Choroid plexus epithelial cell (primary cell): Measurements from ENCODE around the gene CGB5.
"Not testable (repeated sequence)": the region's sequence is repeated elsewhere in the genome, so short reads cannot be mapped to it uniquely, and the experiment has no call there.

Source experiments
- DNase-seq: peaks from one replicate; pipeline ENCODE4 v3.0.0-alpha.2; 2010; ENCODE audit warnings: low read depth
- H3K4me3 ChIP-seq: 2 replicates; pipeline ENCODE4 v1.5.1; 2011; ENCODE audit warnings: low read depth, mild to moderate bottlenecking, control low read depth, low read length, moderate library complexity
- CTCF ChIP-seq: conservative IDR thresholded peaks from 2 replicates; pipeline ENCODE4 v1.5.1; 2011; ENCODE audit warnings: low read depth, mild to moderate bottlenecking, control low read depth, inconsistent platforms, low read length, moderate library complexity

Gene CGB5

DNA sequence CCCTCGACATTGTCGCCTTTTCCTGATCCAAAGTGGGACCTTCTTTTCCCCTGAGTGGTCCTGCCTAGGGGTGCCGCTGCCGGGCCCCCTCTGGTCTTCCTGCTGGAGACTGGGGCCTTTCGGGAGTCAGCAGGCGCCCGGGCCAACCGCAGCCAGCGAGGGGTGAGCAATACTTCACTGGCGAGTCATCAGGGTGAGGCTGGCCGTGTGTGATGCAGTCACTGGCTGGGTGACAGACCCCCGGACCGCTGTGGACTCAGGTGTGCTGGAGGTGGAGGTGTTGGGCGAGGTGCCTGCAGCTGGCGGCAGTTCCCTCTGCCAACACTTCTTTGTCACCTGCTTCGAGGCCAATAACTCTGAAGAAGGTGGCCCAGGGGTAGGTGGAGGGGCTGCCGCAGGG, 1.5 kb upstream of the CGB5 start:
- H3K4me3 ChIP-seq, result no peak overlapping the region
- DNase-seq, result peak; percentile 28
- TF ChIP-seq CTCF, result no peak

GRCh38 chr19:49042666-49043065, 982 bp upstream of the CGB5 start:
- not testable (repeated sequence) for H3K4me3 ChIP-seq, DNase-seq

- not testable (repeated sequence) for H3K4me3 ChIP-seq, DNase-seq
Measured at GRCh38 chr19:49049011-49049410, 5.4 kb downstream of the CGB5 start, which contains the start of gene CGB8. Gene CGB8, minus strand, starts transcription at chr19:49049111. Its CDS starts 372 bp downstream, at chr19:49048739.

GRCh38 chr19:49049834-49050233, 6.2 kb downstream of the CGB5 start:
- not testable (repeated sequence) for DNase-seq, H3K4me3 ChIP-seq

- H3K4me3 ChIP-seq, result not testable (repeated sequence)
- peak; percentile 42 for DNase-seq
Measured at GRCh38 chr19:49050376-49051033, 6.9 kb downstream of the CGB5 start.

- peak; percentile 41 for TF ChIP-seq CTCF
- peak overlapping the region; percentile 64 for H3K4me3 ChIP-seq
- peak; percentile 37 for DNase-seq
Measured at GRCh38 chr19:49056101-49056901, 12.7 kb downstream of the CGB5 start.

DNA sequence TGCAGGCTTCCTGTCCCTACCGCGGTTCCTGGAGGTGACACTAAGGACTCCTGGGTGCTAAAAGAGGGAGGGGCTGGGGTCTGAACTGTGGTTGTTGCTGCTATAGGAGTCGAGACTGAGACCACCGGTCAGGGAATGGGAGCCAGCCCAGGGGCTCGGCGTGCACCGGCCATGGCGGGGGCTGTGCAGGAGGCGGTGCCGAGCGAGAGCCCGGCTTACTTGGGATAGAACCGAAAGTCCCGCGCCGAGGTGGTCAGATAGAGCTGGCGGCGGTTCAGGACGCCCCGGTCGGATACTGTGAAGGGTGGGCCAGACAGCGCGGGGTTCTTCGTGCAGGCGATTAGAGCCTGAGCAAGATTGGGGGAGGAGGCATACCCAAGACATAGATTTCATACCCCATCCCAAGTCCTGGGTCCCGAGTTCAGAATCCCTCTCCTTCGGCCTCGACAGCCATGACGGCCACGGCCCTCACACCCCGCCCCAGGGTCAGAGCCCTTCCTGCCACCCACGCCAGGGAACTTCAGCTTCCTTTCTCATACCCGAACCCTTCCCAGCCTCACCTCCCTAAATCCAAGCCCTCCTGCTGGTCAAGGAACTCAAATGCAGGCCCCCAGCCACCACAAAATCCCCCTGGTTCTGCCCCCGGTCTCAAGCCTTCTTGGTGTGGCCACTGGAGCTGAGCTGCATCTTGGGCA, 13.4 kb downstream of the CGB5 start:
- H3K4me3 ChIP-seq, result peak overlapping the region; percentile 64
- DNase-seq, result not testable (repeated sequence)

- H3K4me3 ChIP-seq, result peak within 1 kb of the TSS; percentile 64
- no peak for TF ChIP-seq CTCF
- peak; percentile 53 for DNase-seq
Measured at GRCh38 chr19:49057636-49058234, 14.1 kb downstream of the CGB5 start, which contains the start of gene CGB7. Gene CGB7, minus strand, starts transcription at chr19:49057749. Its CDS starts 2,374 bp downstream, at chr19:49055375.

DNA sequence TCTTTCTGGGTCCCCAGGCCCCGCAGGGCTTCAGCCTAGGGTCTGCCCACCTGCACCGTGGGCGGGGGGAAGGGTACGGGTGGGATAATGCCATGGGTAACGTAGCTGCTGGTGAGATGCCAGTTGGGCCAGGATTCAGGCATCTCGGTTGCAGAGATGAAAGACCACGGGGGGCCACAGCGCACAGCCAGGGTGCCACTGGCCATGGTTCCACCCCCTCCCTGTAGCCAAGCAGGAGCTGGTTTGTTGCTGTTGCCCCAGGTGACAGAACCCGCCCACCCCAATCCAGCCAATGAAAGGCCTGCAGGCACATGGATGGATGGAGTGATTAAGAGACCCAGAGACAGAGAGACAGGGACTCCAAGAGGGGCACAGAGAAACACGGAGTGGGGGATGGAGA, 14.9 kb downstream of the CGB5 start:
- no peak for TF ChIP-seq CTCF
- H3K4me3 ChIP-seq, result no peak overlapping the region
- peak; percentile 66 for DNase-seq
